GM12878 (cell line): Measurements from ENCODE around the gene PFDN4.

Experiments used
- ATF3 ChIP-seq: IDR thresholded peaks from 2 replicates; pipeline ENCODE4 v1.6.1; 2011; ENCODE audit warnings: low read depth, mild to moderate bottlenecking, low read length, moderate library complexity, borderline replicate concordance; ENCODE audit errors: extremely low read depth
- CREB1 ChIP-seq: IDR thresholded peaks from 2 replicates; pipeline ENCODE4 v1.6.1; 2012; ENCODE audit warnings: low read depth, mild to moderate bottlenecking, inconsistent platforms
- JUND ChIP-seq: IDR thresholded peaks from 2 replicates; pipeline ENCODE4 v1.6.1; 2012; ENCODE audit warnings: low read depth, mild to moderate bottlenecking, low read length, improper control_type of control experiment, moderate library complexity
- POLR2A ChIP-seq: IDR thresholded peaks from 2 replicates; pipeline ENCODE4 v1.6.1; 2011; ENCODE audit warnings: low read depth, mild to moderate bottlenecking, low read length
- POLR2AphosphoS5 ChIP-seq: IDR thresholded peaks from 2 replicates; pipeline ENCODE4 v1.6.1; 2011; ENCODE audit warnings: mild to moderate bottlenecking, low read length, inconsistent platforms
- SMC3 ChIP-seq: IDR thresholded peaks from 2 replicates; pipeline ENCODE4 v1.6.1; 2011; ENCODE audit warnings: low read length, improper control_type of control experiment, borderline replicate concordance
- STAT1 ChIP-seq: fragments of 450-650 bp; conservative IDR thresholded peaks from 2 replicates; pipeline ENCODE4 v1.6.1; 2014; ENCODE audit warnings: antibody characterized with exemption, mild to moderate bottlenecking
- SUZ12 ChIP-seq: fragments of 200-600 bp; sonication (generic); IDR thresholded peaks from one replicate; pipeline ENCODE4 v1.6.1; 2018; ENCODE audit warnings: antibody characterized with exemption, mild to moderate bottlenecking; ENCODE audit not compliant: unreplicated experiment
- ZSCAN29 ChIP-seq: fragments of 450-650 bp; IDR thresholded peaks from 2 replicates; pipeline ENCODE4 v1.6.1; 2017; ENCODE audit warnings: mild to moderate bottlenecking, moderate library complexity
- TF ChIP-seq, protein P1 (sequence below), 3 experiments: IDR thresholded peaks in 2 of 3; conservative IDR thresholded peaks in 1 of 3; 2 replicates each; pipeline ENCODE4 v1.5.1; 2011; ENCODE audit warnings: low read depth in 3 of 3, low read length in 3 of 3, mild to moderate bottlenecking in 3 of 3, control low read depth in 2 of 3, moderate library complexity in 2 of 3, inconsistent platforms in 1 of 3, mixed read lengths in 1 of 3; ENCODE audit not compliant: control insufficient read depth in 2 of 3, insufficient read depth in 1 of 3; ENCODE audit errors: extremely low read depth in 1 of 3
- TF ChIP-seq, protein P2 (sequence below): IDR thresholded peaks from 2 replicates; pipeline ENCODE4 v1.6.1; 2011; ENCODE audit warnings: low read depth, low read length, improper control_type of control experiment, borderline replicate concordance

DNA sequence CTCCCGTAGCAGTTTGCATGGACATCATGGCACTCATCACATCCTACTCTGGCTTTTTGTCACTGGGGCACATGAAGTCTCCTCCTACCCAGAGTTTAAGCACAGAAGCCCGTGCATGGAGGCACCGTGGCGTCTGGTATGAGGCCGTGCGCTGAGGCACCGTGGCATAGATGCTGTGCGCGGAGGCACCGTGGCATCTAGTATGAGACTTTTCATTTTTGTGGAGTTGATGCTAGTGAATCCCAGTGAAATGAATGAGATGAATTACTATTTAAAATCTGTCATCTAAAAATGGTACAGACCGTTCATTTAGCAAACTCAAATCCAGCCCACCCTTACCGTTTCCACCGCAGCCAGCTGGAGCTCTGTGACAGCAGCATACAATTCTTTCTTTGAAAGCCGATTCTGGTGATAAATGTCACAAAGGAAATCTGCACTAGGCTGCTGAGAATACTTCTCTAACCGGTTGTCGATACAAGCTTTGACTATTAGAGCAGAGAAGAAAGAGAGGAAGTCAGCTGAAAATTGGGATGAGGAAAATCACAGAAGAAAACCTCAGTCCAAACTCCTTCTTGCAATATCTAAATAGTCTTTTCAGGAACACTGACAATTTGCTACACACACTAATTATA is 45.4 kb upstream of the PFDN4 start:
- no peak for TF ChIP-seq SMC3
- TF ChIP-seq STAT1, result no peak
- TF ChIP-seq ZSCAN29, result no peak
- no peak for TF ChIP-seq POLR2A
- no peak for TF ChIP-seq POLR2AphosphoS5
- TF ChIP-seq ATF3, result no peak
- TF ChIP-seq, protein P1, sequence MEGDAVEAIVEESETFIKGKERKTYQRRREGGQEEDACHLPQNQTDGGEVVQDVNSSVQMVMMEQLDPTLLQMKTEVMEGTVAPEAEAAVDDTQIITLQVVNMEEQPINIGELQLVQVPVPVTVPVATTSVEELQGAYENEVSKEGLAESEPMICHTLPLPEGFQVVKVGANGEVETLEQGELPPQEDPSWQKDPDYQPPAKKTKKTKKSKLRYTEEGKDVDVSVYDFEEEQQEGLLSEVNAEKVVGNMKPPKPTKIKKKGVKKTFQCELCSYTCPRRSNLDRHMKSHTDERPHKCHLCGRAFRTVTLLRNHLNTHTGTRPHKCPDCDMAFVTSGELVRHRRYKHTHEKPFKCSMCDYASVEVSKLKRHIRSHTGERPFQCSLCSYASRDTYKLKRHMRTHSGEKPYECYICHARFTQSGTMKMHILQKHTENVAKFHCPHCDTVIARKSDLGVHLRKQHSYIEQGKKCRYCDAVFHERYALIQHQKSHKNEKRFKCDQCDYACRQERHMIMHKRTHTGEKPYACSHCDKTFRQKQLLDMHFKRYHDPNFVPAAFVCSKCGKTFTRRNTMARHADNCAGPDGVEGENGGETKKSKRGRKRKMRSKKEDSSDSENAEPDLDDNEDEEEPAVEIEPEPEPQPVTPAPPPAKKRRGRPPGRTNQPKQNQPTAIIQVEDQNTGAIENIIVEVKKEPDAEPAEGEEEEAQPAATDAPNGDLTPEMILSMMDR (IDR thresholded peaks at IDR 0.05 in 2 of 3, conservative IDR thresholded peaks at IDR 0.05 in 1 of 3; ENCODE audit: control insufficient read depth in 2 of 3, extremely low read depth in 1 of 3, insufficient read depth in 1 of 3, low read depth in 3 of 3, low read length in 3 of 3), result no peak
- TF ChIP-seq, protein P2, sequence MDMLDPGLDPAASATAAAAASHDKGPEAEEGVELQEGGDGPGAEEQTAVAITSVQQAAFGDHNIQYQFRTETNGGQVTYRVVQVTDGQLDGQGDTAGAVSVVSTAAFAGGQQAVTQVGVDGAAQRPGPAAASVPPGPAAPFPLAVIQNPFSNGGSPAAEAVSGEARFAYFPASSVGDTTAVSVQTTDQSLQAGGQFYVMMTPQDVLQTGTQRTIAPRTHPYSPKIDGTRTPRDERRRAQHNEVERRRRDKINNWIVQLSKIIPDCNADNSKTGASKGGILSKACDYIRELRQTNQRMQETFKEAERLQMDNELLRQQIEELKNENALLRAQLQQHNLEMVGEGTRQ, result no peak
- no peak for TF ChIP-seq SUZ12
- no peak for TF ChIP-seq JUND
- no peak for TF ChIP-seq CREB1
